ENCODE results near the gene PRKACG.

Gene PRKACG

GRCh38 chr9:69046723-69047122 lies 32.8 kb upstream of the PRKACG start:
- no peak for TF ChIP-seq EZH2 (IDR thresholded peaks at IDR 0.05)
- TF ChIP-seq FOXP2 (optimal IDR thresholded peaks at IDR 0.05; ENCODE audit: control extremely low read depth, extremely low read length, insufficient read depth): no peak
- TF ChIP-seq POLR2AphosphoS5 (IDR thresholded peaks at IDR 0.05; ENCODE audit: borderline replicate concordance, low read depth, low read length): no peak
- Histone ChIP-seq H3K9ac (ENCODE audit: insufficient read length) (no peak overlapping the region), H3K9me3 (ENCODE audit: low read depth, low read length) (no peaks in the 10 kb centered on the region), H3K36me3 (ENCODE audit: insufficient read depth, low read length) (no peaks in the 10 kb centered on the region), H3K4me3 (no peak overlapping the region), H3K27ac (no peak overlapping the region)
- no peak for DNase-seq (ENCODE audit: low read depth, low spot score)

GRCh38 chr9:69045821-69046220 lies 31.9 kb upstream of the PRKACG start:
- TF ChIP-seq POLR2AphosphoS5 (IDR thresholded peaks at IDR 0.05; ENCODE audit: borderline replicate concordance, low read depth, low read length): no peak
- TF ChIP-seq FOXP2 (optimal IDR thresholded peaks at IDR 0.05; ENCODE audit: control extremely low read depth, extremely low read length, insufficient read depth): no peak
- TF ChIP-seq EZH2 (IDR thresholded peaks at IDR 0.05): no peak
- DNase-seq (ENCODE audit: low read depth, low spot score): no peak
- H3K9me3 ChIP-seq (ENCODE audit: low read depth, low read length): no peaks in the 10 kb centered on the region
- no peaks in the 10 kb centered on the region for H3K36me3 ChIP-seq (ENCODE audit: insufficient read depth, low read length)
- H3K4me3 ChIP-seq: no peak overlapping the region
- no peak overlapping the region for H3K9ac ChIP-seq (ENCODE audit: insufficient read length)
- H3K27ac ChIP-seq: no peak overlapping the region

GRCh38 chr9:69044240-69045219 lies 30.6 kb upstream of the PRKACG start:
- Histone ChIP-seq H3K4me3 (no peak overlapping the region), H3K9me3 (ENCODE audit: low read depth, low read length) (no peaks in the 10 kb centered on the region), H3K9ac (ENCODE audit: insufficient read length) (no peak overlapping the region), H3K36me3 (ENCODE audit: insufficient read depth, low read length) (no peaks in the 10 kb centered on the region), H3K27ac (no peak overlapping the region)
- no peak for TF ChIP-seq EZH2 (IDR thresholded peaks at IDR 0.05)
- TF ChIP-seq POLR2AphosphoS5 (IDR thresholded peaks at IDR 0.05; ENCODE audit: borderline replicate concordance, low read depth, low read length): no peak
- no peak for TF ChIP-seq FOXP2 (optimal IDR thresholded peaks at IDR 0.05; ENCODE audit: control extremely low read depth, extremely low read length, insufficient read depth)
- no peak for DNase-seq (ENCODE audit: low read depth, low spot score)

DNA sequence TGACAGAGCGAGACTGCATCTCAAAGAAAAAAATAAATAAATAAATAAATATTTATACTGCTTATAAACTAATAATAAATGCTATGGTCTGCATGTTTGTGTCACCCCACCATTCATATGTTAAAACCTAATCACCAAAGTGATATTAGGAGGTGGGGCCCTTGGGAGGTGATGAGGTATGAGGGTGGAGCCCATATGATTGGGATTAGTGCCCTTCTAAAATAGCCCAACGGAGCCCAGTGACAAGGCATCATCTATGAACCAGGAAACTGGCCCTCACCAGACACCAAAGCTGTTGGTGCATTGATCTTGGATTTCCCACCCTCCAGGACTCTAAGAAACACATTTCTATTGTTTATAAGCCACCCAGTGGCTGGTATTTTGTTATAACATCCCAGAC lies 26.7 kb upstream of the PRKACG start:
- no peaks in the 10 kb centered on the region for H3K9me3 ChIP-seq (ENCODE audit: low read depth, low read length)
- no peak for DNase-seq (ENCODE audit: low read depth, low spot score)
- TF ChIP-seq EZH2 (IDR thresholded peaks at IDR 0.05) (no peak), FOXP2 (optimal IDR thresholded peaks at IDR 0.05; ENCODE audit: control extremely low read depth, extremely low read length, insufficient read depth) (no peak), POLR2AphosphoS5 (IDR thresholded peaks at IDR 0.05; ENCODE audit: borderline replicate concordance, low read depth, low read length) (no peak)
- H3K27ac ChIP-seq: no peak overlapping the region
- H3K9ac ChIP-seq (ENCODE audit: insufficient read length): no peak overlapping the region
- no peak overlapping the region for H3K4me3 ChIP-seq
- no peaks in the 10 kb centered on the region for H3K36me3 ChIP-seq (ENCODE audit: insufficient read depth, low read length)

DNA sequence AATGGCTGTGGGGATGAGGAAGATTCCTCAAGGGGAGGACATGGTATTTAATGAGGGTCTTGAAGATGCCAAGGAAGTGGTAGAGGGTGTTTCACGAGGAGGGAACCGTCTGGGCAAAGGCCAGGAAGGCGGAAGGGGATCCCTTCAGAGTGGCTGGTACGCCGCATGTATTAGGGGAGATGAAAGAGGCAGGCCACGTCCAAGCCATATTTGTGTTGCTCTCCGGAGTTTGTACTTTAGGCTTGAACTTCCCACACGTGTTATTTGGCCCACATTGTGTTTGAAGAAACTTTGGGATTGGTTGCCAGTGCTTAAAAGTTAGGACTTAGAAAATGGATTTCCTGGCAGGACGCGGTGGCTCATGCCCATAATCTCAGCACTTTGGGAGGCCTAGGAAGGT lies 22.9 kb upstream of the PRKACG start:
- Histone ChIP-seq H3K9me3 (ENCODE audit: low read depth, low read length) (no peaks in the 10 kb centered on the region), H3K27ac (no peak overlapping the region), H3K4me3 (peak overlapping the region; percentile 88), H3K36me3 (ENCODE audit: insufficient read depth, low read length) (no peaks in the 10 kb centered on the region), H3K9ac (ENCODE audit: insufficient read length) (peak overlapping the region; percentile 80)
- no peak for DNase-seq (ENCODE audit: low read depth, low spot score)
- TF ChIP-seq FOXP2 (optimal IDR thresholded peaks at IDR 0.05; ENCODE audit: control extremely low read depth, extremely low read length, insufficient read depth) (no peak), POLR2AphosphoS5 (IDR thresholded peaks at IDR 0.05; ENCODE audit: borderline replicate concordance, low read depth, low read length) (no peak), EZH2 (IDR thresholded peaks at IDR 0.05) (no peak)

DNA sequence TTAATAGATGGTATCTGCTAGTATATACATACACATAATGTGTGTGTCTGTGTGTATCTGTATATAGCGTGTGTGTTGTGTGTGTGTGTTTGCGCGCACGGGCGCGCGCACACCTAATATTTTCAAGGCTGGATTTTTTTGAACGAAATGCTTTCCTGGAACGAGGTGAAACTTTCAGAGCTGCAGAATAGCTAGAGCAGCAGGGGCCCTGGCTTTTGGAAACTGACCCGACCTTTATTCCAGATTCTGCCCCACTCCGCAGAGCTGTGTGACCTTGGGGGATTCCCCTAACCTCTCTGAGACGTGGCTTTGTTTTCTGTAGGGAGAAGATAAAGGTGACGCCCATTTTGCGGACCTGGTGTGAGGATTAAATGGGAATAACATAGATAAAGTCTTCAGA lies 22.4 kb upstream of the PRKACG start:
- TF ChIP-seq FOXP2 (optimal IDR thresholded peaks at IDR 0.05; ENCODE audit: control extremely low read depth, extremely low read length, insufficient read depth) (no peak), POLR2AphosphoS5 (IDR thresholded peaks at IDR 0.05; ENCODE audit: borderline replicate concordance, low read depth, low read length) (no peak)
- peak overlapping the region; percentile 88 for H3K4me3 ChIP-seq
- peak overlapping the region; percentile 80 for H3K9ac ChIP-seq (ENCODE audit: insufficient read length)
- no peaks in the 10 kb centered on the region for H3K9me3 ChIP-seq (ENCODE audit: low read depth, low read length)
- no peak for DNase-seq (ENCODE audit: low read depth, low spot score)
- no peaks in the 10 kb centered on the region for H3K36me3 ChIP-seq (ENCODE audit: insufficient read depth, low read length)
- H3K27ac ChIP-seq: no peak overlapping the region

GRCh38 chr9:69035438-69036308 lies 21.8 kb upstream of the PRKACG start, which contains the start of gene FXN:
FXN (plus strand) TSS chr9:69035752; CDS start chr9:69035783, 31 bp downstream.
- Histone ChIP-seq H3K9me3 (ENCODE audit: low read depth, low read length) (no peaks in the 10 kb centered on the region), H3K9ac (ENCODE audit: insufficient read length) (peak within 1 kb of the TSS; percentile 80), H3K4me3 (peak within 1 kb of the TSS; percentile 88), H3K36me3 (ENCODE audit: insufficient read depth, low read length) (no peaks in the 10 kb centered on the region), H3K27ac (no peak within 1 kb of the TSS)
- TF ChIP-seq POLR2AphosphoS5 (IDR thresholded peaks at IDR 0.05; ENCODE audit: borderline replicate concordance, low read depth, low read length) (peak; percentile 62), FOXP2 (optimal IDR thresholded peaks at IDR 0.05; ENCODE audit: control extremely low read depth, extremely low read length, insufficient read depth) (no peak)
- no peak for DNase-seq (ENCODE audit: low read depth, low spot score)

DNA sequence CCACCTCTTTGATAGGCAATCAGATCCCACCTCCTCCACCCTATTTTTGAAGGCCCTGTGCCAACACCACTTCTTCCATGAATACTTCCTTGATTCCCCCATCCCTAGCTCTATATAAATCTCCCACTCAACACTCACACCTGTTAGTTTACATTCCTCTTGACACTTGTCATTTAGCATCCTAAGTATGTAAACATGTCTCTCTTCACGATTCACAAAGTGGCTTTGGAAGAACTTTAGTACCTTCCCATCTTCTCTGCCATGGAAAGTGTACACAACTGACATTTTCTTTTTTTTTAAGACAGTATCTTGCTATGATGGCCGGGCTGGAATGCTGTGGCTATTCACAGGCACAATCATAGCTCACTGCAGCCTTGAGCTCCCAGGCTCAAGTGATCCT lies 20.2 kb upstream of the PRKACG start:
- H3K9ac ChIP-seq (ENCODE audit: insufficient read length): no peak overlapping the region
- TF ChIP-seq FOXP2 (optimal IDR thresholded peaks at IDR 0.05; ENCODE audit: control extremely low read depth, extremely low read length, insufficient read depth) (no peak), EZH2 (IDR thresholded peaks at IDR 0.05) (no peak), POLR2AphosphoS5 (IDR thresholded peaks at IDR 0.05; ENCODE audit: borderline replicate concordance, low read depth, low read length) (no peak)
- H3K9me3 ChIP-seq (ENCODE audit: low read depth, low read length): no peaks in the 10 kb centered on the region
- DNase-seq (ENCODE audit: low read depth, low spot score): no peak
- no peak overlapping the region for H3K27ac ChIP-seq
- H3K36me3 ChIP-seq (ENCODE audit: insufficient read depth, low read length): no peaks in the 10 kb centered on the region
- no peak overlapping the region for H3K4me3 ChIP-seq

All from SK-N-MC (cell line).